Neural progenitor cell (in vitro differentiated cells): ENCODE results near the gene UGT1A6.

ENCODE experiments used
- EZH2 ChIP-seq: fragments of 200-600 bp; sonication (generic); IDR thresholded peaks from 2 replicates; pipeline ENCODE4 v1.6.1; 2017; ENCODE audit warnings: antibody characterized with exemption, mild to moderate bottlenecking, moderate library complexity
- EZH2phosphoT487 ChIP-seq: fragments of 200-600 bp; sonication (generic); IDR thresholded peaks from 2 replicates; pipeline ENCODE4 v1.6.1; 2017; ENCODE audit warnings: antibody characterized with exemption
- TF ChIP-seq, protein P1 (sequence below): fragments of 200-600 bp; sonication (generic); IDR thresholded peaks from 2 replicates; pipeline ENCODE4 v1.5.1; 2017; ENCODE audit warnings: antibody characterized with exemption, mild to moderate bottlenecking

DNA sequence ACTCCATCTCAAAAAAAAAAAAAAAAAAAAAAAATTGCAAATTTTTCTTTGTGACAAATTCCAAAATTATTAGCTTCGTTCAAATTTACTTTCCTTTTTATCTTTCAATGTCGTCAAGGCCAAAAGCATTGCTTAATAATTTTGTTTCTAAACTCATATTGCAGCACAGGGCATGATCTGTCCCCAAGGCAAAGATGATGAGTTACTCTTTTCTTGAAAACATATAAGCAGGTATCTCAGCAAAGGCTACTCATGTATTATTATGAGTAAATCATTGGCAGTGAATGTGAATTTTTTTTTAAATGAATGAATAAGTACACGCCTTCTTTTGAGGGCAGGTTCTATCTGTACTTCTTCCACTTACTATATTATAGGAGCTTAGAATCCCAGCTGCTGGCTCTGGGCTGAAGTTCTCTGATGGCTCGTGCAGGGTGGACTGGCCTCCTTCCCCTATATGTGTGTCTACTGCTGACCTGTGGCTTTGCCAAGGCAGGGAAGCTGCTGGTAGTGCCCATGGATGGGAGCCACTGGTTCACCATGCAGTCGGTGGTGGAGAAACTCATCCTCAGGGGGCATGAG lies 11.1 kb upstream of the UGT1A6 start, which contains the start of gene UGT1A7:
- TF ChIP-seq, protein P1, sequence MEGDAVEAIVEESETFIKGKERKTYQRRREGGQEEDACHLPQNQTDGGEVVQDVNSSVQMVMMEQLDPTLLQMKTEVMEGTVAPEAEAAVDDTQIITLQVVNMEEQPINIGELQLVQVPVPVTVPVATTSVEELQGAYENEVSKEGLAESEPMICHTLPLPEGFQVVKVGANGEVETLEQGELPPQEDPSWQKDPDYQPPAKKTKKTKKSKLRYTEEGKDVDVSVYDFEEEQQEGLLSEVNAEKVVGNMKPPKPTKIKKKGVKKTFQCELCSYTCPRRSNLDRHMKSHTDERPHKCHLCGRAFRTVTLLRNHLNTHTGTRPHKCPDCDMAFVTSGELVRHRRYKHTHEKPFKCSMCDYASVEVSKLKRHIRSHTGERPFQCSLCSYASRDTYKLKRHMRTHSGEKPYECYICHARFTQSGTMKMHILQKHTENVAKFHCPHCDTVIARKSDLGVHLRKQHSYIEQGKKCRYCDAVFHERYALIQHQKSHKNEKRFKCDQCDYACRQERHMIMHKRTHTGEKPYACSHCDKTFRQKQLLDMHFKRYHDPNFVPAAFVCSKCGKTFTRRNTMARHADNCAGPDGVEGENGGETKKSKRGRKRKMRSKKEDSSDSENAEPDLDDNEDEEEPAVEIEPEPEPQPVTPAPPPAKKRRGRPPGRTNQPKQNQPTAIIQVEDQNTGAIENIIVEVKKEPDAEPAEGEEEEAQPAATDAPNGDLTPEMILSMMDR, result no peak
- TF ChIP-seq EZH2phosphoT487 (no peak), EZH2 (no peak)
